B cell (primary cell): Measurements from ENCODE around the gene EPB41L4B. TPM values are rescaled to one million over a fixed set of nuclear protein-coding genes. Genes with fewer than 3 reads are reported as not detected.

ENCODE experiments used
- ATAC-seq: fragments of 200-7000 bp; cut with Tn5 transposase; one replicate; pipeline ENCODE4 v1.10.0; 2021; ENCODE audit warnings: low read depth, mild to moderate bottlenecking, moderate number of reproducible peaks, moderate library complexity
- CTCF ChIA-PET: fragments of 350-600 bp; sonication (Branson Sonifier 250); formaldehyde crosslinking; loops from one replicate; lab custom pipeline; 2021; ENCODE audit warnings: antibody characterized with exemption, inconsistent platforms; lab: Charles Lee
- POLR2A ChIA-PET: fragments of 350-600 bp; sonication (Branson Sonifier 250); formaldehyde crosslinking; loops from one replicate; lab custom pipeline; 2021; ENCODE audit warnings: antibody characterized with exemption; lab: Charles Lee
- DNase-seq: peaks from one replicate; pipeline ENCODE4 v3.0.0; 2013
- H2AFZ ChIP-seq: 2 replicates; pipeline ENCODE4 v1.6.1; 2012; ENCODE audit warnings: mild to moderate bottlenecking, low read depth, low read length; ENCODE audit not compliant: insufficient read depth, poor library complexity, severe bottlenecking
- H3K27ac ChIP-seq, 2 donors: 1 replicate in 1 of 2; 2 replicates in 1 of 2; pipeline ENCODE4 v1.5.1; 2012 to 2013; ENCODE audit warnings: low read length in 2 of 2, mild to moderate bottlenecking in 2 of 2, moderate library complexity in 1 of 2
- H3K27me3 ChIP-seq, 4 experiments: fragments of 200-600 bp in 1 of 4; sonication (generic) in 1 of 4; replicated peaks in 1 of 4; 1 replicate in 2 of 4; 2 replicates in 2 of 4; pipeline versions ENCODE4 v1.6.1 to v1.7.0; 2013 to 2016; ENCODE audit warnings: low read length in 3 of 4, mild to moderate bottlenecking in 2 of 4, mixed read lengths in 1 of 4, moderate library complexity in 1 of 4; ENCODE audit not compliant: insufficient read depth in 4 of 4, control insufficient read depth in 3 of 4; ENCODE audit errors: control extremely low read depth in 1 of 4
- H3K36me3 ChIP-seq, 2 experiments: replicated peaks in 1 of 2; 1 replicate in 1 of 2; 2 replicates in 1 of 2; pipeline versions ENCODE4 v1.6.1 to v1.7.1; 2013; ENCODE audit warnings: low read length in 1 of 2; ENCODE audit not compliant: insufficient read depth in 2 of 2, control insufficient read depth in 1 of 2; ENCODE audit errors: control extremely low read depth in 1 of 2, extremely low read depth in 1 of 2
- H3K4me1 ChIP-seq, 2 donors: fragments of 200-600 bp in 1 of 2; sonication (generic) in 1 of 2; 1 replicate in 1 of 2; 2 replicates in 1 of 2; pipeline versions ENCODE4 v1.5.1 to v1.6.1; 2013 to 2017; ENCODE audit warnings: low read length in 2 of 2; ENCODE audit not compliant: control insufficient read depth in 2 of 2, insufficient read depth in 2 of 2
- H3K4me2 ChIP-seq: replicated peaks from 2 replicates; pipeline ENCODE3; 2012; ENCODE audit warnings: mild to moderate bottlenecking, low read depth, low read length; ENCODE audit not compliant: poor library complexity, severe bottlenecking
- H3K4me3 ChIP-seq, 5 experiments: fragments of 200-600 bp in 1 of 5; sonication (generic) in 1 of 5; 1 replicate in 3 of 5; 2 replicates in 2 of 5; pipeline versions ENCODE4 v1.5.1 to v1.7.0; 2011 to 2016; ENCODE audit warnings: low read length in 4 of 5, mild to moderate bottlenecking in 4 of 5, low read depth in 2 of 5, control low read depth in 1 of 5, moderate library complexity in 1 of 5; ENCODE audit not compliant: insufficient read depth in 1 of 5; ENCODE audit errors: control extremely low read depth in 1 of 5, extremely low read depth in 1 of 5
- H3K79me2 ChIP-seq: fragments of 200-600 bp; sonication (generic); one replicate; pipeline ENCODE4 v1.6.0; 2016; ENCODE audit warnings: low read length; ENCODE audit not compliant: control insufficient read depth, insufficient read depth
- H3K9ac ChIP-seq: fragments of 200-600 bp; sonication (generic); 2 replicates; pipeline ENCODE4 v1.6.1; 2017; ENCODE audit warnings: mild to moderate bottlenecking, low read length, moderate library complexity
- H3K9me3 ChIP-seq, 3 donors: one replicate each; pipeline versions ENCODE4 v1.6.1 to v1.7.1; 2013; ENCODE audit warnings: low read length in 2 of 3; ENCODE audit not compliant: control insufficient read depth in 2 of 3, insufficient read depth in 1 of 3; ENCODE audit errors: control extremely low read depth in 1 of 3
- H4K20me1 ChIP-seq: 2 replicates; pipeline ENCODE4 v1.6.0; 2012; ENCODE audit warnings: mild to moderate bottlenecking, low read length; ENCODE audit not compliant: insufficient read depth, control insufficient read depth, poor library complexity, severe bottlenecking
- H3K27ac Mint-ChIP-seq: one replicate; pipeline ENCODE4 v1.8.0; 2021; ENCODE audit warnings: mixed read lengths
- H3K27me3 Mint-ChIP-seq: one replicate; pipeline ENCODE4 v1.8.0; 2021; ENCODE audit warnings: mixed read lengths
- H3K4me1 Mint-ChIP-seq: one replicate; pipeline ENCODE4 v1.8.0; 2021; ENCODE audit warnings: mixed read lengths
- H3K4me3 Mint-ChIP-seq: one replicate; pipeline ENCODE4 v1.8.0; 2021; ENCODE audit warnings: mixed read lengths
- H3K9me3 Mint-ChIP-seq: one replicate; pipeline ENCODE4 v1.8.0; 2022; ENCODE audit warnings: mixed read lengths; ENCODE audit not compliant: insufficient read depth
- CTCF ChIP-seq: fragments of 200-600 bp; IDR thresholded peaks from one replicate; pipeline ENCODE4 v1.8.0; 2022; ENCODE audit warnings: antibody characterized with exemption, mild to moderate bottlenecking
- EZH2 ChIP-seq: IDR thresholded peaks from 2 replicates; pipeline ENCODE4 v1.6.1; 2012; ENCODE audit warnings: borderline replicate concordance, low read depth, mild to moderate bottlenecking, moderate library complexity, low read length; ENCODE audit not compliant: insufficient read depth, poor library complexity, severe bottlenecking
- WGBS: methylation state at CpG from one replicate; pipeline ENCODE4 v1.1.5; 2013; ENCODE audit warnings: missing lambda C conversion rate; ENCODE audit not compliant: insufficient coverage; 5-methylcytosine and 5-hydroxymethylcytosine counted together
- intact Hi-C: fragments of 100-400 bp; cut with micrococcal nuclease; formaldehyde crosslinking; loops from one replicate; pipeline ENCODE4 v1.10.0; 2022
- polyA plus RNA-seq: library from polyadenylated mRNA; depleted of rRNA; stranded (reverse); fragments of >200 nt; gene quantifications from 2 replicates; pipeline ENCODE4 v1.2.3, GENCODE V29; 2012
- total RNA-seq, 2 donors: library from RNA; stranded (reverse); fragments of 120-200 nt in 1 of 2; gene quantifications; 1 replicate in 1 of 2; 2 replicates in 1 of 2; pipeline versions ENCODE4 v1.2.3 to v1.2.4, GENCODE V29; 2013 to 2022

The EPB41L4B gene
- total and polyA plus RNA-seq, 2 donors (not counting 1 experiment from before 2014, with no cell fraction given), result 2.9 TPM; not detected in 1

DNA sequence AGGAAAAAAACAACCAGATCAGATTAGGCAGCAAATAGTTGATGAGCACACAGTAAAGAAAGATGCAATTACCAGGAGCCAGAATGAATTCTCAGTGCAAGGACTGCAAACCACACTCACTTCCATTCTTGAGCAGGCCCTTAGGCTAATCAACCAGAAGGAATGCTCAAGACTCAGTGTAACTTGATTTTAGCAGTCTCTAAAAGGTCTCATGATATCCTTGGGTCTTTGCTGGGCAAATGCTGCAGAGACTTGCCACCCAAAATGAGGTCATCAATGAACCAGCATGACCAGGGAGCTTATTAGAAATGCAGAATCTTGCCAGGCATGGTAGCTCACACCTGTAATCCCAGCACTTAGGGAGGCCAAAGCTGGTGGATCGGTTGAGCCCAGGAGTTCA lies 181.0 kb downstream of the EPB41L4B start:
- Histone ChIP-seq H3K27me3 (no peaks in the 10 kb centered on the region), H4K20me1 (no peaks in the 10 kb centered on the region), H3K4me3 (no peak overlapping the region), H3K79me2 (no peaks in the 10 kb centered on the region), H3K36me3 (no peaks in the 10 kb centered on the region), H3K9ac (no peak overlapping the region), H3K4me2 (no peak overlapping the region), H2AFZ (no peak overlapping the region), H3K27ac (no peak overlapping the region), H3K9me3 (no peaks in the 10 kb centered on the region), H3K4me1 (no peaks in the 10 kb centered on the region)
- DNase-seq (no peak), ATAC-seq (no peak)
- Mint-ChIP-seq H3K27me3 (peaks cover 20% of the 10 kb centered on the region), H3K4me1 (peaks cover 1% of the 10 kb centered on the region), H3K9me3 (no peaks in the 10 kb centered on the region), H3K27ac (no peak overlapping the region), H3K4me3 (no peak overlapping the region)
- TF ChIP-seq EZH2, result no peak
- no peak for TF ChIP-seq CTCF
- ChIA-PET POLR2A (no interaction called here), CTCF (no interaction called here)
- 100% methylated on average over 1 of the region's 1 CpG for WGBS
- intact Hi-C loops, result no loop called here

- Mint-ChIP-seq H3K4me3 (no peak overlapping the region), H3K4me1 (no peaks in the 10 kb centered on the region), H3K9me3 (no peaks in the 10 kb centered on the region), H3K27ac (no peak overlapping the region), H3K27me3 (peaks cover 15% of the 10 kb centered on the region)
- ChIA-PET POLR2A (no interaction called here), CTCF (no interaction called here)
- Histone ChIP-seq H3K4me3 (no peak overlapping the region), H3K9me3 (no peaks in the 10 kb centered on the region), H4K20me1 (no peaks in the 10 kb centered on the region), H3K27me3 (no peaks in the 10 kb centered on the region), H3K27ac (no peak overlapping the region), H3K79me2 (no peaks in the 10 kb centered on the region), H3K4me2 (no peak overlapping the region), H3K9ac (no peak overlapping the region), H3K4me1 (no peaks in the 10 kb centered on the region), H2AFZ (no peak overlapping the region), H3K36me3 (no peaks in the 10 kb centered on the region)
- WGBS, result 100% methylated on average over 1 of the region's 2 CpGs
- ATAC-seq (no peak), DNase-seq (no peak)
- intact Hi-C loops, result no loop called here
- no peak for TF ChIP-seq EZH2
- no peak for TF ChIP-seq CTCF
Measured at GRCh38 chr9:109138421-109138820, 182.4 kb downstream of the EPB41L4B start.
